ENCODE results near the gene THTPA.
A peak's percentile ranks its signal among the peaks of the same experiment; 100 is the strongest.

Gene THTPA

GRCh38 chr14:23556700-23557440 lies 799 bp downstream of the THTPA start:
- no peak for DNase-seq

- no peak for DNase-seq
Measured at GRCh38 chr14:23557521-23557920, 1.4 kb downstream of the THTPA start.

GRCh38 chr14:23557946-23558345 lies 1.9 kb downstream of the THTPA start:
- DNase-seq = no peak

GRCh38 chr14:23558346-23559009 lies 2.4 kb downstream of the THTPA start:
- DNase-seq = no peak

GRCh38 chr14:23559010-23559925 lies 3.2 kb downstream of the THTPA start:
- DNase-seq = peak in 1 of 2 experiments; percentile 33

- DNase-seq = no peak
Measured at GRCh38 chr14:23559926-23560520, 4.0 kb downstream of the THTPA start.

GRCh38 chr14:23561259-23561658 lies 5.2 kb downstream of the THTPA start:
- DNase-seq = no peak

GRCh38 chr14:23561873-23562821 lies 6.1 kb downstream of the THTPA start:
- DNase-seq = no peak

- DNase-seq = peak in 1 of 2 experiments; percentile 31
Measured at GRCh38 chr14:23562822-23563472, 6.9 kb downstream of the THTPA start.

GRCh38 chr14:23563473-23564180 lies 7.6 kb downstream of the THTPA start:
- DNase-seq = no peak

GRCh38 chr14:23564181-23564812 lies 8.2 kb downstream of the THTPA start:
- DNase-seq = no peak

GRCh38 chr14:23564876-23565275 lies 8.8 kb downstream of the THTPA start:
- DNase-seq = no peak

- DNase-seq = no peak
Measured at GRCh38 chr14:23565626-23566025, 9.6 kb downstream of the THTPA start.

GRCh38 chr14:23566112-23566777 lies 10.2 kb downstream of the THTPA start:
- no peak for DNase-seq

GRCh38 chr14:23566778-23567185 lies 10.7 kb downstream of the THTPA start:
- DNase-seq = peak in 1 of 2 experiments; percentile 38

GRCh38 chr14:23567186-23568020 lies 11.3 kb downstream of the THTPA start, which contains the start of gene AP1G2:
Gene AP1G2, minus strand, starts transcription at chr14:23567791. Its CDS starts 477 bp downstream, at chr14:23567314.
- DNase-seq = peak; percentile 30 to 76

- DNase-seq = no peak
Measured at GRCh38 chr14:23568021-23568599, 12.0 kb downstream of the THTPA start.
